Calu3 (cell line): ENCODE results near the gene SCGB1D1. TPM values are rescaled to one million over a fixed set of nuclear protein-coding genes. Genes with fewer than 3 reads are reported as not detected.

Source experiments
- BruUV-seq: library from RNA; stranded (reverse); fragments of 400-500 nt; replicated peaks from 2 replicates; lab custom pipeline; 2021; lab: Mats Ljungman, UMichigan
- CTCF ChIA-PET: fragments of 300-600 bp; sonication (Branson Sonifier 250); formaldehyde crosslinking; loops from one replicate; lab custom pipeline; 2022; ENCODE audit warnings: antibody characterized with exemption; lab: Charles Lee
- DNase-seq: peaks from one replicate; pipeline ENCODE4 v3.0.0; 2022
- H3K27ac Mint-ChIP-seq: one replicate; pipeline ENCODE4 v1.8.0; 2022; ENCODE audit warnings: mixed read lengths; ENCODE audit not compliant: unreplicated experiment
- H3K27me3 Mint-ChIP-seq: one replicate; pipeline ENCODE4 v1.8.0; 2022; ENCODE audit warnings: mixed read lengths; ENCODE audit not compliant: unreplicated experiment
- H3K36me3 Mint-ChIP-seq: one replicate; pipeline ENCODE4 v1.8.0; 2022; ENCODE audit warnings: mild to moderate bottlenecking, moderate library complexity, mixed read lengths; ENCODE audit not compliant: insufficient read depth, unreplicated experiment
- H3K4me1 Mint-ChIP-seq: one replicate; pipeline ENCODE4 v1.8.0; 2022; ENCODE audit warnings: mild to moderate bottlenecking, low read depth, mixed read lengths; ENCODE audit not compliant: unreplicated experiment
- H3K4me3 Mint-ChIP-seq: one replicate; pipeline ENCODE4 v1.8.0; 2022; ENCODE audit warnings: mild to moderate bottlenecking, low read depth, moderate library complexity, mixed read lengths; ENCODE audit not compliant: unreplicated experiment
- H3K9me3 Mint-ChIP-seq: one replicate; pipeline ENCODE4 v1.8.0; 2022; ENCODE audit warnings: low read depth, mixed read lengths; ENCODE audit not compliant: unreplicated experiment
- CTCF ChIP-seq: fragments of 200-600 bp; IDR thresholded peaks from one replicate; pipeline ENCODE4 v1.8.0; 2022; ENCODE audit warnings: antibody characterized with exemption; ENCODE audit not compliant: unreplicated experiment
- intact Hi-C: fragments of 100-400 bp; cut with micrococcal nuclease; formaldehyde crosslinking; loops from one replicate; pipeline ENCODE4 v1.10.0; 2022; ENCODE audit not compliant: unreplicated experiment
- total RNA-seq: library from RNA; stranded (reverse); gene quantifications from 2 replicates; pipeline ENCODE4 v1.2.3, GENCODE V29; 2022

SCGB1D1 gene
- total RNA-seq, 1 experiment from 2014 or later: not detected

GRCh38 chr11:62169935-62170334 lies 20.1 kb upstream of the SCGB1D1 start:
- no peaks in the 10 kb centered on the region for H3K36me3 Mint-ChIP-seq
- no peaks in the 10 kb centered on the region for H3K9me3 Mint-ChIP-seq
- H3K4me3 Mint-ChIP-seq: no peak overlapping the region
- no peak for TF ChIP-seq CTCF
- H3K27me3 Mint-ChIP-seq: peaks cover 95% of the 10 kb centered on the region
- peaks cover 13% of the 10 kb centered on the region for H3K4me1 Mint-ChIP-seq
- no peak for DNase-seq
- H3K27ac Mint-ChIP-seq: no peak overlapping the region
- CTCF ChIA-PET: no interaction called here
- BruUV-seq: no TSS peak
- intact Hi-C loops: no loop called here

GRCh38 chr11:62171261-62171723 lies 18.7 kb upstream of the SCGB1D1 start:
- intact Hi-C loops: loop anchor here (1.0 kb wide), 2 partner anchors 37 to 207 kb away; partner anchors contain the start of gene SCGB2A1
- peaks cover 13% of the 10 kb centered on the region for H3K4me1 Mint-ChIP-seq
- H3K36me3 Mint-ChIP-seq: no peaks in the 10 kb centered on the region
- H3K27me3 Mint-ChIP-seq: peaks cover 95% of the 10 kb centered on the region
- H3K4me3 Mint-ChIP-seq: peak overlapping the region; percentile 8
- CTCF ChIA-PET: interaction anchor here (0.6 to 0.8 kb wide), 3 partner anchors 9 to 603 kb away, joined by 3 to 5 read pairs (median 5); no protein-coding TSS in a partner anchor
- peak; percentile 79 for DNase-seq
- TF ChIP-seq CTCF: peak; percentile 68
- no TSS peak for BruUV-seq
- H3K9me3 Mint-ChIP-seq: no peaks in the 10 kb centered on the region
- no peak overlapping the region for H3K27ac Mint-ChIP-seq

- DNase-seq: no peak
- Mint-ChIP-seq H3K4me1 (peaks cover 13% of the 10 kb centered on the region), H3K27ac (no peak overlapping the region), H3K27me3 (peaks cover 95% of the 10 kb centered on the region), H3K4me3 (no peak overlapping the region), H3K9me3 (no peaks in the 10 kb centered on the region), H3K36me3 (no peaks in the 10 kb centered on the region)
- CTCF ChIA-PET: interaction anchor here (0.7 to 0.8 kb wide), 2 partner anchors 8 to 771 kb away, joined by 3 read pairs; no protein-coding TSS in a partner anchor
- no peak for TF ChIP-seq CTCF
- intact Hi-C loops: no loop called here
- no TSS peak for BruUV-seq
Measured at GRCh38 chr11:62172294-62172693, 17.7 kb upstream of the SCGB1D1 start.

GRCh38 chr11:62176766-62177165 lies 13.2 kb upstream of the SCGB1D1 start:
- Mint-ChIP-seq H3K36me3 (no peaks in the 10 kb centered on the region), H3K27ac (no peak overlapping the region), H3K27me3 (peaks cover 65% of the 10 kb centered on the region), H3K9me3 (no peaks in the 10 kb centered on the region), H3K4me1 (peaks cover under 1% of the 10 kb centered on the region), H3K4me3 (no peak overlapping the region)
- intact Hi-C loops: no loop called here
- no peak for TF ChIP-seq CTCF
- CTCF ChIA-PET: no interaction called here
- DNase-seq: no peak
- BruUV-seq: no TSS peak
